Tibial nerve (tissue), 4 donors: ENCODE results near the gene IL1RN. TPM values are rescaled to one million over a fixed set of nuclear protein-coding genes. Genes with fewer than 3 reads are reported as not detected.

ENCODE experiments used
- DNase-seq, 2 donors: peaks; one replicate each; pipeline ENCODE4 v3.0.0-alpha.2; 2019; ENCODE audit warnings: low spot score in 2 of 2
- H3K27ac ChIP-seq, 4 donors: fragments of 200-600 bp; sonication (generic) in 3 of 4; one replicate each; pipeline ENCODE4 v1.5.1; 2017 to 2019; ENCODE audit warnings: mild to moderate bottlenecking in 1 of 4
- H3K27me3 ChIP-seq, 2 donors: fragments of 200-600 bp; sonication (generic) in 1 of 2; one replicate each; pipeline versions ENCODE4 v1.5.1 to v1.6.0; 2017 to 2019
- H3K36me3 ChIP-seq, 3 donors: fragments of 200-600 bp; sonication (generic); one replicate each; pipeline ENCODE4 v1.5.1; 2018 to 2019
- H3K4me1 ChIP-seq, 4 donors: fragments of 200-600 bp; sonication (generic) in 3 of 4; one replicate each; pipeline ENCODE4 v1.5.1; 2017 to 2019
- H3K4me3 ChIP-seq, 4 donors: fragments of 200-600 bp; sonication (generic) in 3 of 4; one replicate each; pipeline ENCODE4 v1.5.1; 2017 to 2019; ENCODE audit warnings: mild to moderate bottlenecking in 1 of 4, moderate library complexity in 1 of 4
- H3K9me3 ChIP-seq, 4 donors: fragments of 200-600 bp; sonication (generic) in 3 of 4; one replicate each; pipeline ENCODE4 v1.5.1; 2017 to 2019
- EP300 ChIP-seq, 2 donors: sonication (generic); formaldehyde crosslinking; IDR thresholded peaks; one replicate each; pipeline ENCODE4 v1.6.1; 2017; ENCODE audit warnings: antibody characterized with exemption in 2 of 2, mild to moderate bottlenecking in 1 of 2
- POLR2A ChIP-seq, 2 donors: fragments of 450-650 bp; IDR thresholded peaks; one replicate each; pipeline ENCODE4 v1.6.1; 2017; ENCODE audit warnings: antibody characterized with exemption in 2 of 2, mild to moderate bottlenecking in 2 of 2, moderate library complexity in 2 of 2
- WGBS, 2 donors: methylation state at CpG; one replicate each; pipeline ENCODE4 v1.1.5; 2018; 5-methylcytosine and 5-hydroxymethylcytosine counted together
- total RNA-seq, 4 donors: library from RNA; depleted of rRNA; stranded (reverse); fragments of >200 nt; gene quantifications; one replicate each; pipeline ENCODE4 v1.1.0, GENCODE V29; 2016
- TF ChIP-seq, protein P1 (sequence below), 5 experiments: fragments of 200-600 bp in 3 of 5; fragments of 450-650 bp in 2 of 5; sonication (generic) in 3 of 5; IDR thresholded peaks; one replicate each; pipeline ENCODE4 v1.5.1; 2016 to 2019; ENCODE audit warnings: antibody characterized with exemption in 5 of 5, mild to moderate bottlenecking in 3 of 5, moderate library complexity in 2 of 5

Gene IL1RN
- total RNA-seq, 4 donors from 2014 or later = 0.59 TPM; not detected in 3

DNA sequence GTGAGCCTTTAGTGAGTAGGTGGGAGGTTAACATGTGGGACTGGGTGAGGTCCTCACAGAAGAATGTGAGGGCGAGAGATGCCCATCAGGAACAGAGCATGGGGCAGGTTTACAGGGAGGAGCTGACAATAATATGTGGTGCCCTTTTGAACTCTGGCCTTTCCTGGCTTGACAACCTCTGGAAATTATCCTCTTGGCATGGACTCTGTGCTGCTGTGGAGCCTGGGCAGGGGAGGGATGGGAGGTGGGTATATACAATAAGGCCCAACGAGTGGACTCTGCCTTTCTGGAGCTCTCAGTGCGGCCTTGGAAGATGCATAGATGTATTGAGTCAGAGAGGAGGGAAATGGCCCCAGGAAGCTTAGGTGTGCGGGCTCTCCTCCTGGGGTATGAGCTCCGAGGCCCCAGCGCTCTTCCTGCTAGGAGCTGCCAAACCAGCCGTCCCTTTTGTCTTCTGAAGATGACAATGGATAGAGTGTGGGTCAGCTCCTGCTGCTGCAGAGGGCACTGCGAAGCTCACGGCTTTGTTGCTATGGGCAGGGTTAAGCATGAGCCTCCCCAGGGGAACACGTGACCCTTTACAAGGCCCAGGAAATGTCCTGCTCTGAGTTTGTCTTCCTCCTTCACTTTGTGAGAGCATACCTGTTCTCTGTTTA, 37.7 kb downstream of the IL1RN start:
- H3K4me3 ChIP-seq = no peak overlapping the region
- no peak overlapping the region for H3K27ac ChIP-seq
- no peaks in the 10 kb centered on the region for H3K36me3 ChIP-seq
- H3K9me3 ChIP-seq = no peaks in the 10 kb centered on the region
- no peak for TF ChIP-seq EP300 (IDR thresholded peaks at IDR 0.05)
- TF ChIP-seq, protein P1, sequence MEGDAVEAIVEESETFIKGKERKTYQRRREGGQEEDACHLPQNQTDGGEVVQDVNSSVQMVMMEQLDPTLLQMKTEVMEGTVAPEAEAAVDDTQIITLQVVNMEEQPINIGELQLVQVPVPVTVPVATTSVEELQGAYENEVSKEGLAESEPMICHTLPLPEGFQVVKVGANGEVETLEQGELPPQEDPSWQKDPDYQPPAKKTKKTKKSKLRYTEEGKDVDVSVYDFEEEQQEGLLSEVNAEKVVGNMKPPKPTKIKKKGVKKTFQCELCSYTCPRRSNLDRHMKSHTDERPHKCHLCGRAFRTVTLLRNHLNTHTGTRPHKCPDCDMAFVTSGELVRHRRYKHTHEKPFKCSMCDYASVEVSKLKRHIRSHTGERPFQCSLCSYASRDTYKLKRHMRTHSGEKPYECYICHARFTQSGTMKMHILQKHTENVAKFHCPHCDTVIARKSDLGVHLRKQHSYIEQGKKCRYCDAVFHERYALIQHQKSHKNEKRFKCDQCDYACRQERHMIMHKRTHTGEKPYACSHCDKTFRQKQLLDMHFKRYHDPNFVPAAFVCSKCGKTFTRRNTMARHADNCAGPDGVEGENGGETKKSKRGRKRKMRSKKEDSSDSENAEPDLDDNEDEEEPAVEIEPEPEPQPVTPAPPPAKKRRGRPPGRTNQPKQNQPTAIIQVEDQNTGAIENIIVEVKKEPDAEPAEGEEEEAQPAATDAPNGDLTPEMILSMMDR (IDR thresholded peaks at IDR 0.05) = no peak
- no peak for TF ChIP-seq POLR2A (IDR thresholded peaks at IDR 0.05)
- no peak for DNase-seq
- no peaks in the 10 kb centered on the region for H3K4me1 ChIP-seq
- 70 to 77% methylated on average over 10 of the region's 10 CpGs for WGBS, 2 donors
- no peaks in the 10 kb centered on the region for H3K27me3 ChIP-seq

DNA sequence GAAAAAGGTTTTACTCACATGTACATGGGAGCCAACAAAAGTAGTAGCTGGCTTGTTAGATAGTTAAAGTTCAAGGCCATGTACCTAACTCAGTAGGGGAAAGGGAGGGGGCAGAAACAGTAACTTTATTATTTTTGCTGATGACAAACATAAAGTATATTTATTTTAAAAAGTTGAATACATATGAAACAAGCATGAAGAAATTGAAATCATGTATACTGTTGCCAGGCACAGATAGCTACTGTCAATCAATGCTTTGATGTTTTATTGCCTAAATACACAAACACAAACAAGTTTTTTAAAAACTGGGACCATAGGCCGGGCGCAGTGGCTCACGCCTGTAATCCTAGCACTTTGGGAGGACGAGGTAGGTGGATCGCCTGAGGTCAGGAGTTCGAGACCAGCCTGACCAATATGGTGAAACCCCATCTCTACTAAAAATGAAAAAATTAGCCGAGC, 38.8 kb downstream of the IL1RN start:
- 92 to 93% methylated on average over 7 of the region's 7 CpGs for WGBS, 2 donors

DNA sequence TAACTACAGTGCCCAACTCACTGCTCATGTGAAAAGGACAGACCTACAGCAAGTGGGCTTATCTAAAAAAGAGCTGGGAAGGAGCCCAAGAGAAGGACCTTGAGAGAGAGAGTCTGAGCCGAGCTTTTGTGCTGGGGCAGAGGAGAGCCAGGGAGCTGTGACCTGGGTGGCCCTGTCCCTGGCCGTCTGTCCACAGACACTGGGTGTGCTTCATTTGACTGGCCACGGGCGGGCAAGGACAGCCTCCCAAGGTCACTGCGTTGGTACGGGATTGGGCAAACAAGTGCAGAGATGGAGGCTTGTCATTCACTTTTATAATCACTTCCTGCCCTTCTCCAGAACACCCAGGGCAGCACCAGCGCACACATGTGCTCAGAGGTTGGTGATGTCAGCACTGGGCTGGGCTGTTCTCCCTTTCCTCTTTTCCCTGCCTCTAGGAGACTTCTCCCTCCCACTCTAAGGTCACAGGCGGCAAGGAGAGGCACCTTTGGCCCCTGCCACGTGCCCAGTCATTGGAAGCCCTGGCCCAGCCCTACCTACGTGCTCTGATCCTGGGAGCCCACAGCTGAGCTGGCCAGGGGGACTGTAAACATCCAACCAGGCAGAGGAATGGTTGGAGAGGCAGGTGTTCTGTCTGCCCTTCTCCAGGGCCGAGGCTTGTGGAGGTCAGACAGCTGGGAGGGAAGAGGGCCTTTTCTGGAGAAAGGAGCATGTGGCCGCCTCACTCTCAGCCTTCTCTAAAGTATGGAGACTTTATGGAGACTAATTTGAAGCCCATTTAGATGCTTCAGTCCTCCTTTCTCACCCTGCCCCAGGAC, 39.9 kb downstream of the IL1RN start:
- H3K27me3 ChIP-seq = no peaks in the 10 kb centered on the region
- no peak overlapping the region for H3K4me3 ChIP-seq
- 36 to 50% methylated on average over 12 of the region's 12 CpGs for WGBS, 2 donors
- no peaks in the 10 kb centered on the region for H3K9me3 ChIP-seq
- peak overlapping the region in 1 of 4 donors; percentile 64 for H3K27ac ChIP-seq
- TF ChIP-seq, protein P1 (IDR thresholded peaks at IDR 0.05) = no peak
- TF ChIP-seq EP300 (IDR thresholded peaks at IDR 0.05) (no peak), POLR2A (IDR thresholded peaks at IDR 0.05) (no peak)
- DNase-seq = no peak
- no peaks in the 10 kb centered on the region for H3K4me1 ChIP-seq
- H3K36me3 ChIP-seq = no peaks in the 10 kb centered on the region

More for the DNA sequence above, 38.8 kb downstream of the IL1RN start:
- Histone ChIP-seq H3K27ac (peak overlapping the region in 1 of 4 donors; percentile 64), H3K36me3 (no peaks in the 10 kb centered on the region), H3K9me3 (no peaks in the 10 kb centered on the region), H3K4me3 (no peak overlapping the region), H3K27me3 (no peaks in the 10 kb centered on the region), H3K4me1 (no peaks in the 10 kb centered on the region)
- DNase-seq = no peak
- TF ChIP-seq, protein P1 (IDR thresholded peaks at IDR 0.05) = no peak

DNA sequence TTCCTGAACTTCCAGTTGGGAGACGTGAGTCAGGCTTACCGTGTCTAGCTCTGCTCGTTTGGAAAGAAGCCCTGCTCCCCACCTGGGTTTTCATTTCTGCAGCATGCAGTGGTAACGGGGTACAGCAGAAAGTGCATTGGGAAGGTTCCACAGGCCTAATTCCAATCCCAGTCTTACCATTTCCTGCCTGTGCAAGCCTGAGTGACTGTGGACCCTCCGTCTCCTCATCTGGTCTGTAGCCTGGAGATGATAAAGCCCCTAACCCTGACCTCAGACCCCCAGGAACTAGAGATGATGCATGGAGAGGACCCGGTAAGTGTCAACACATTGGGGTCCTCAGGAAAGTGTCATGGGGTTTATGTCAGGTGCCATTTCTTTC, 40.6 kb downstream of the IL1RN start:
- 80 to 83% methylated on average over 6 of the region's 6 CpGs for WGBS, 2 donors
- no peaks in the 10 kb centered on the region for H3K36me3 ChIP-seq
- peak overlapping the region in 1 of 4 donors; percentile 64 for H3K27ac ChIP-seq
- no peak for DNase-seq
- no peaks in the 10 kb centered on the region for H3K9me3 ChIP-seq
- TF ChIP-seq POLR2A (IDR thresholded peaks at IDR 0.05) (no peak), EP300 (IDR thresholded peaks at IDR 0.05) (no peak)
- TF ChIP-seq, protein P1 (IDR thresholded peaks at IDR 0.05) = no peak
- peaks cover 0 to under 1% (median 0%) of the 10 kb centered on the region in 4 donors for H3K4me1 ChIP-seq
- H3K4me3 ChIP-seq = no peak overlapping the region
- H3K27me3 ChIP-seq = no peaks in the 10 kb centered on the region

DNA sequence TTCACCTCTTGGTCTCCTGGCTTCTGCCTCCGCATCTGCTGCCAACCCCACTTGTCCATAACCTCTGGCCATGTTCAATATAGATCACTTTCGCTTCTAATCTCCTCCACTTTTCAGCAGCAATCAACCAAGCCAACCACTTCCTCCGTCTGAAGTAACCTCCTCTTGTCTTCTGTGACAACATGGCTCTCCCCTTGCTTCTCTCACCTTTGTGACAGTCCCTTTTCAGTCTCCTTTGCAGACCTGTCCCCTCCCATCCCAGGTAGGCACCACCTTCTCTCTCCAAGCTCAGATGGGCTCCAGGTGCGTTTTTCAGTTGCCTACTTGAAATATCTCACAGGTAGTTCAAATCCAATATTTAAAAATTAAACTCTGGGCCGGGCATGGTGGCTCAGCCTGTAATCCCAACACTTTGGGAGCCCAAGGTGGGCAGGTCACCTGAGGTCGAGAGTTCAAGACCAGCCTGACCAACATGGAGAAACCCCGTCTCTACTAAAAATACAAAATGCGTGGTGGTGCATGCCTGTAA, 41.7 kb downstream of the IL1RN start:
- WGBS, 2 donors = 94% methylated on average over 8 of the region's 8 CpGs
- no peaks in the 10 kb centered on the region for H3K27me3 ChIP-seq
- no peak overlapping the region for H3K4me3 ChIP-seq
- H3K36me3 ChIP-seq = no peaks in the 10 kb centered on the region
- H3K4me1 ChIP-seq = peaks cover 0 to 7% (median 0%) of the 10 kb centered on the region in 4 donors
- no peak for DNase-seq
- TF ChIP-seq, protein P1 (IDR thresholded peaks at IDR 0.05) = no peak
- TF ChIP-seq EP300 (IDR thresholded peaks at IDR 0.05) (no peak), POLR2A (IDR thresholded peaks at IDR 0.05) (no peak)
- H3K9me3 ChIP-seq = no peaks in the 10 kb centered on the region
- H3K27ac ChIP-seq = no peak overlapping the region
